GM21737 (cell line): ENCODE data around the gene PCBP1.
A peak's percentile ranks its signal among the peaks of the same experiment; 100 is the strongest.
"Not testable (repeated sequence)": the region's sequence is repeated elsewhere in the genome, so short reads cannot be mapped to it uniquely, and the experiment has no call there.

Source experiments
- ATAC-seq: cut with Tn5 transposase; IDR thresholded peaks from one replicate; pipeline ENCODE4 v1.9.1; 2021; ENCODE audit warnings: mild to moderate bottlenecking, moderate library complexity; ENCODE audit not compliant: unreplicated experiment

The PCBP1 gene

GRCh38 chr2:70095720-70096670, 8.7 kb downstream of the PCBP1 start:
- ATAC-seq = no peak

- ATAC-seq = no peak
These were observed 10.8 kb downstream of the PCBP1 start for GRCh38 chr2:70098032-70098431.

GRCh38 chr2:70099270-70099669, 12.0 kb downstream of the PCBP1 start:
- ATAC-seq = no peak

GRCh38 chr2:70101174-70101573, 13.9 kb downstream of the PCBP1 start:
- no peak for ATAC-seq

GRCh38 chr2:70101686-70102085, 14.4 kb downstream of the PCBP1 start:
- not testable (repeated sequence) for ATAC-seq

- not testable (repeated sequence) for ATAC-seq
These were observed 15.1 kb downstream of the PCBP1 start for GRCh38 chr2:70102323-70102905.

- no peak for ATAC-seq
These were observed 16.3 kb downstream of the PCBP1 start for GRCh38 chr2:70103531-70104061.

GRCh38 chr2:70104231-70105111, 17.2 kb downstream of the PCBP1 start:
- ATAC-seq = no peak

GRCh38 chr2:70106138-70106537, 18.9 kb downstream of the PCBP1 start:
- not testable (repeated sequence) for ATAC-seq

GRCh38 chr2:70110397-70110796, 23.1 kb downstream of the PCBP1 start:
- not testable (repeated sequence) for ATAC-seq

- ATAC-seq = no peak
These were observed 24.7 kb downstream of the PCBP1 start for GRCh38 chr2:70111752-70112591.

- ATAC-seq = no peak
These were observed 26.2 kb downstream of the PCBP1 start for GRCh38 chr2:70113359-70114070.

GRCh38 chr2:70115646-70116442, 28.6 kb downstream of the PCBP1 start:
- ATAC-seq = peak; percentile 46

- ATAC-seq = no peak
These were observed 29.8 kb downstream of the PCBP1 start for GRCh38 chr2:70116936-70117552.

- no peak for ATAC-seq
These were observed 31.6 kb downstream of the PCBP1 start for GRCh38 chr2:70118798-70119454.

GRCh38 chr2:70121627-70122372, 34.5 kb downstream of the PCBP1 start:
- no peak for ATAC-seq

- no peak for ATAC-seq
These were observed 35.2 kb downstream of the PCBP1 start for GRCh38 chr2:70122470-70122869.
